Kidney (tissue), 14 donors: Measurements from ENCODE around the gene SPC24. TPM values are rescaled to one million over a fixed set of nuclear protein-coding genes. Genes with fewer than 3 reads are reported as not detected.
A peak's percentile ranks its signal among the peaks of the same experiment; 100 is the strongest.
"Not testable (repeated sequence)": the region's sequence is repeated elsewhere in the genome, so short reads cannot be mapped to it uniquely, and the experiment has no call there.

Experiments
- DNase-seq, 5 donors: peaks; one replicate each; pipeline ENCODE4 v3.0.0-alpha.2; 2013 to 2020
- FAIRE-seq: peaks from 2 replicates; lab custom pipeline; 2012; peaks lifted over from hg19 to GRCh38; lab: Jason Lieb, UNC
- H3K27ac ChIP-seq, 2 donors: one replicate each; pipeline ENCODE4 v1.7.0; 2013; ENCODE audit warnings: low read depth in 2 of 2, low read length in 2 of 2, inconsistent platforms in 1 of 2
- H3K27me3 ChIP-seq: one replicate; pipeline ENCODE4 v1.7.1; 2013; ENCODE audit warnings: low read length, inconsistent platforms; ENCODE audit not compliant: control insufficient read depth, insufficient read depth
- H3K36me3 ChIP-seq, 3 donors: one replicate each; pipeline versions ENCODE4 v1.7.0 to v1.7.1; 2013; ENCODE audit warnings: low read length in 3 of 3, control low read depth in 1 of 3, inconsistent platforms in 1 of 3; ENCODE audit not compliant: insufficient read depth in 3 of 3, control insufficient read depth in 2 of 3
- H3K4me1 ChIP-seq, 3 donors: one replicate each; pipeline versions ENCODE4 v1.7.0 to v1.7.1; 2013; ENCODE audit warnings: low read length in 3 of 3, inconsistent platforms in 1 of 3, low read depth in 1 of 3; ENCODE audit not compliant: control insufficient read depth in 2 of 3, insufficient read depth in 2 of 3
- H3K4me3 ChIP-seq, 3 donors: one replicate each; pipeline versions ENCODE4 v1.7.0 to v1.8.1; 2013; ENCODE audit warnings: low read length in 3 of 3, control low read depth in 1 of 3, inconsistent platforms in 1 of 3
- H3K9ac ChIP-seq, 3 donors: one replicate each; pipeline versions ENCODE4 v1.7.0 to v1.7.1; 2013; ENCODE audit warnings: low read length in 3 of 3, control low read depth in 1 of 3, inconsistent platforms in 1 of 3
- H3K9me3 ChIP-seq, 3 donors: one replicate each; pipeline versions ENCODE4 v1.7.0 to v1.7.1; 2013; ENCODE audit warnings: low read length in 3 of 3, control low read depth in 1 of 3, inconsistent platforms in 1 of 3; ENCODE audit not compliant: control insufficient read depth in 2 of 3, insufficient read depth in 1 of 3
- CTCF ChIP-seq: IDR thresholded peaks from 3 replicates; pipeline ENCODE4 v1.5.1; 2012; ENCODE audit warnings: mild to moderate bottlenecking, moderate library complexity, borderline replicate concordance; ENCODE audit not compliant: insufficient read depth; ENCODE audit errors: extremely low read depth
- intact Hi-C: fragments of 100-400 bp; cut with DNase I; formaldehyde crosslinking; loops from one replicate; pipeline ENCODE4 v1.11.1; 2022
- polyA plus RNA-seq: library from polyadenylated mRNA; stranded (reverse); fragments of 350-450 nt; fragmentation: Illumina TruSeq; extraction: RNeasy Lipid Tissue Mini Kit (QIAGEN cat#74804); gene quantifications from one replicate; pipeline ENCODE4 v1.2.3, GENCODE V29; 2014; ENCODE audit warnings: low read depth, low replicate concordance; ENCODE audit not compliant: insufficient read depth
- total RNA-seq: library from RNA; stranded (reverse); fragmentation: NEBNext Ultra II Directional; extraction: Animal tissue kit (Norgen Biotek cat#: 25700); gene quantifications from one replicate; pipeline ENCODE4 v1.2.1, GENCODE V29; 2021
- donor health status: control.
- donor health status: control.
- donor health status: control.
- donor health status: control.
- donor health status: control.
- donor health status: DM: yes; HTN: yes; CAD: no.
- donor health status: Normal renal cell carcinoma (clear cell type).

The SPC24 gene
- total and polyA plus RNA-seq, 2 donors from 2014 or later: 0.65 to 1.7 TPM

- Histone ChIP-seq H3K9me3 (no peaks in the 10 kb centered on the region), H3K4me3 (peak overlapping the region in 1 of 3 donors; percentile 12), H3K4me1 (peaks cover 0 to 38% (median 28%) of the 10 kb centered on the region in 3 donors), H3K9ac (peak overlapping the region in 2 of 3 donors; percentile 24 to 65), H3K27ac (peak overlapping the region; percentile 81 to 100), H3K27me3 (no peaks in the 10 kb centered on the region), H3K36me3 (no peaks in the 10 kb centered on the region)
- intact Hi-C loops: no loop called here
- DNase-seq (peak in 2 of 5 donors; percentile 64 to 84), FAIRE-seq (no peak)
- no peak for TF ChIP-seq CTCF
These were observed 13.6 kb downstream of the SPC24 start for GRCh38 chr19:11141937-11142527.

- Histone ChIP-seq H3K4me1 (peaks cover 0 to 38% (median 28%) of the 10 kb centered on the region in 3 donors), H3K27ac (no peak overlapping the region), H3K4me3 (no peak overlapping the region), H3K9me3 (no peaks in the 10 kb centered on the region), H3K9ac (no peak overlapping the region), H3K27me3 (no peaks in the 10 kb centered on the region), H3K36me3 (no peaks in the 10 kb centered on the region)
- DNase-seq (no peak), FAIRE-seq (no peak)
- intact Hi-C loops: no loop called here
- TF ChIP-seq CTCF: no peak
These were observed 14.7 kb downstream of the SPC24 start for GRCh38 chr19:11140896-11141295.

GRCh38 chr19:11140023-11140538, 15.5 kb downstream of the SPC24 start:
- H3K27me3 ChIP-seq, intact Hi-C loops, H3K9me3 ChIP-seq, H3K9ac ChIP-seq, H3K36me3 ChIP-seq, FAIRE-seq, H3K4me3 ChIP-seq, DNase-seq: not testable (repeated sequence)
- peaks cover 0 to 38% (median 28%) of the 10 kb centered on the region in 3 donors for H3K4me1 ChIP-seq
- peak overlapping the region in 1 of 2 donors; percentile 83 for H3K27ac ChIP-seq

DNA sequence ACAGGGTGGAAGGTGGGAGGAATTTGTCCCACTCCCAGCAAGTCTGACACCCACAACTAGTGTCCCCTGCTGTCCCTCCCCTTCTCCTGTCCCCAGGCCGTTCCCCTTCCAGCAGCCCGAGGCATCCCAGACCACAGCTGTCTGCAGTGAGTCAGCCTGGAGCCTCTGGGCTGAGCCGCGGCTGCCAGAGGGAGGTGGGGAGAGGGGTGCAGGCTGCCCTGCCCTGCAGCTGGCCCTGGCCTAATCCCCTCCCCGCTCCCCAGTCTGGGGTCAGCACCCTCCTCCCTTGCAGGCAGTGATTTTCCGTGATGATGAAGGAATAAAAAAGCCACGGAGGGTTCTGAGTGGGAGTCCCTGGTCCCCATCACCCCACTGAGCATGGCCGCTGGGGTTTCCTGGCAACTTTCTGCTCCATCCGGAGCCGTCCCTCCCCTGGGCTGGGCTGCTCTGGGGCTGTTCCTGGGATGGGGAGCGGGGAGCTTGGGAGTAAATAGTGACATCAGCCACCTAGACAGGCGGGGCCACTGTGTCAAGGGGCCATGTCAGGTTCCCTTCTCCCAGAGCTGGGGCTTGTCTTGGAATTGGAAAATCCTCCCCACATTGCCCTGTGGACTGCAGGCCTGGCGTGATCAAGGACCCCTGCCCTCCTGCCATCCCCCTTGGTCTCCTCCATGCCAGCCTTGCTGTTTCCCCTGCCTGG, 16.8 kb downstream of the SPC24 start:
- H3K9ac ChIP-seq: peak overlapping the region in 1 of 3 donors; percentile 65
- H3K36me3 ChIP-seq: no peaks in the 10 kb centered on the region
- DNase-seq (peak; percentile 58 to 96 (median 79)), FAIRE-seq (no peak)
- no peaks in the 10 kb centered on the region for H3K9me3 ChIP-seq
- intact Hi-C loops: loop anchor here (5.0 kb wide), 1 partner anchor 64 kb away; no protein-coding TSS in a partner anchor
- TF ChIP-seq CTCF: no peak
- H3K4me1 ChIP-seq: peaks cover 0 to 38% (median 27%) of the 10 kb centered on the region in 3 donors
- H3K4me3 ChIP-seq: no peak overlapping the region
- peak overlapping the region; percentile 83 to 91 for H3K27ac ChIP-seq
- H3K27me3 ChIP-seq: no peaks in the 10 kb centered on the region
